ENCODE data around the gene OR2V1. TPM values are rescaled to one million over a fixed set of nuclear protein-coding genes. Genes with fewer than 3 reads are reported as not detected.

Gene OR2V1
- total RNA-seq, 4 donors from 2014 or later = not detected

GRCh38 chr5:181167814-181168488, 37.0 kb upstream of the OR2V1 start:
- Histone ChIP-seq H3K36me3 (no peaks in the 10 kb centered on the region), H3K4me1 (peaks cover 6 to 9% of the 10 kb centered on the region in 2 donors), H3K4me3 (replicated peaks in 1 of 3) (no peak overlapping the region), H3K27ac (no peak overlapping the region), H3K27me3 (peaks cover 18% of the 10 kb centered on the region), H3K9me3 (no peaks in the 10 kb centered on the region)
- WGBS, 2 donors = 16% methylated on average over 11 of the region's 11 CpGs
- peak in 1 of 6 experiments; percentile 33 for TF ChIP-seq CTCF (IDR thresholded peaks at IDR 0.05)
- no peak for TF ChIP-seq POLR2A (IDR thresholded peaks at IDR 0.05)
- intact Hi-C loops (cut with DNase I) = no loop called here
- no peak for DNase-seq

GRCh38 chr5:181166812-181167733, 36.1 kb upstream of the OR2V1 start:
- peaks cover 18% of the 10 kb centered on the region for H3K27me3 ChIP-seq

GRCh38 chr5:181164076-181164952, 33.3 kb upstream of the OR2V1 start:
- intact Hi-C loops (cut with DNase I) = no loop called here
- Histone ChIP-seq H3K9me3 (no peaks in the 10 kb centered on the region), H3K36me3 (no peaks in the 10 kb centered on the region), H3K27me3 (no peaks in the 10 kb centered on the region), H3K4me3 (replicated peaks in 1 of 3) (no peak overlapping the region), H3K27ac (no peak overlapping the region), H3K4me1 (no peaks in the 10 kb centered on the region)
- WGBS, 2 donors = 19 to 21% methylated on average over 43 to 52 of the region's 52 CpGs
- no peak for TF ChIP-seq POLR2A (IDR thresholded peaks at IDR 0.05)
- TF ChIP-seq CTCF (IDR thresholded peaks at IDR 0.05) = no peak
- DNase-seq = no peak

More at GRCh38 chr5:181166812-181167733, 36.1 kb upstream of the OR2V1 start:
- DNase-seq = no peak
- no peak overlapping the region for H3K27ac ChIP-seq
- H3K9me3 ChIP-seq = no peaks in the 10 kb centered on the region
- intact Hi-C loops (cut with DNase I) = no loop called here
- H3K4me3 ChIP-seq (replicated peaks in 1 of 3) = no peak overlapping the region
- peaks cover 6 to 9% of the 10 kb centered on the region in 2 donors for H3K4me1 ChIP-seq
- no peak for TF ChIP-seq CTCF (IDR thresholded peaks at IDR 0.05)
- no peak for TF ChIP-seq POLR2A (IDR thresholded peaks at IDR 0.05)
- 74 to 77% methylated on average over 6 of the region's 6 CpGs for WGBS, 2 donors
- H3K36me3 ChIP-seq = no peaks in the 10 kb centered on the region

- Histone ChIP-seq H3K4me1 (no peaks in the 10 kb centered on the region), H3K4me3 (replicated peaks in 1 of 3) (no peak overlapping the region), H3K36me3 (no peaks in the 10 kb centered on the region), H3K27me3 (no peaks in the 10 kb centered on the region), H3K9me3 (no peaks in the 10 kb centered on the region), H3K27ac (no peak overlapping the region)
- DNase-seq = no peak
- WGBS, 2 donors = 42 to 50% methylated on average over 16 of the region's 16 CpGs
- intact Hi-C loops (cut with DNase I) = no loop called here
- TF ChIP-seq CTCF (IDR thresholded peaks at IDR 0.05) (no peak), POLR2A (IDR thresholded peaks at IDR 0.05) (no peak)
These were observed 32.6 kb upstream of the OR2V1 start for GRCh38 chr5:181163487-181164075.
